GM10248 (cell line): ENCODE results near the gene ZNF155.
A peak's percentile ranks its signal among the peaks of the same experiment; 100 is the strongest.
"Not testable (repeated sequence)": the region's sequence is repeated elsewhere in the genome, so short reads cannot be mapped to it uniquely, and the experiment has no call there.

Experiments used
- CTCF ChIA-PET: fragments of 300-600 bp; sonication (Branson Sonifier 250); formaldehyde crosslinking; extraction: SDS; loops from one replicate; lab custom pipeline; 2021; ENCODE audit warnings: antibody characterized with exemption; lab: Yijun Ruan, JAX
- POLR2A ChIA-PET: fragments of 350-650 bp; sonication (Branson Sonifier 250); formaldehyde crosslinking; extraction: SDS; loops from one replicate; lab custom pipeline; 2020; ENCODE audit warnings: antibody characterized with exemption; lab: Yijun Ruan, JAX
- DNase-seq: peaks from one replicate; pipeline ENCODE4 v3.0.0; 2012; ENCODE audit errors: extremely low spot score
- CTCF ChIP-seq: IDR thresholded peaks from 2 replicates; pipeline ENCODE4 v1.5.1; 2012; ENCODE audit warnings: mild to moderate bottlenecking, low read depth; ENCODE audit errors: extremely low read depth, missing control alignments, control extremely low read depth

Gene ZNF155

GRCh38 chr19:43941209-43941608 is 42.8 kb upstream of the ZNF155 start:
- CTCF ChIA-PET: interaction anchor here (1.3 to 1.7 kb wide), 2 partner anchors 10 to 35 kb away, joined by 3 to 5 read pairs; partner anchors contain the start of gene ZNF221
- DNase-seq: no peak
- POLR2A ChIA-PET: no interaction called here
- TF ChIP-seq CTCF: no peak

GRCh38 chr19:43947412-43947811 is 36.6 kb upstream of the ZNF155 start:
- CTCF ChIA-PET: interaction anchor here (2.0 kb wide), 1 partner anchor 8 kb away, joined by 5 read pairs; no protein-coding TSS in a partner anchor
- POLR2A ChIA-PET, DNase-seq: not testable (repeated sequence)

- DNase-seq, CTCF ChIA-PET, POLR2A ChIA-PET: not testable (repeated sequence)
Measured at GRCh38 chr19:43949803-43950202, 34.2 kb upstream of the ZNF155 start.

GRCh38 chr19:43950834-43951645 is 32.9 kb upstream of the ZNF155 start, which contains the start of gene ZNF221:
TSS of gene ZNF221 (plus strand) at chr19:43951228. CDS start at chr19:43962727, 11,499 bp downstream.
- ChIA-PET CTCF (interaction anchor here (0.6 to 1.3 kb wide), 10 partner anchors 9 to 163 kb away, joined by 3 to 6 read pairs (median 3); partner anchors contain the start of gene ZNF45), POLR2A (interaction anchor here (1.5 kb wide), 1 partner anchor 16 kb away, joined by 4 read pairs; the partner anchor contains the start of gene ZNF45)
- peak; percentile 90 for DNase-seq
- TF ChIP-seq CTCF: peak; percentile 45

- ChIA-PET CTCF (interaction anchor here (1.2 kb wide), 1 partner anchor 18 kb away, joined by 3 read pairs; no protein-coding TSS in a partner anchor), POLR2A (no interaction called here)
- DNase-seq: no peak
- no peak for TF ChIP-seq CTCF
Measured at GRCh38 chr19:43956827-43957226, 27.2 kb upstream of the ZNF155 start.

GRCh38 chr19:43957891-43958290 is 26.1 kb upstream of the ZNF155 start:
- no peak for TF ChIP-seq CTCF
- DNase-seq: no peak
- CTCF ChIA-PET: interaction anchor here (1.2 kb wide), 1 partner anchor 17 kb away, joined by 3 read pairs; no protein-coding TSS in a partner anchor
- POLR2A ChIA-PET: no interaction called here

- CTCF ChIA-PET: no interaction called here
Measured at GRCh38 chr19:43960411-43960810, 23.6 kb upstream of the ZNF155 start.

More at GRCh38 chr19:43960411-43960810, 23.6 kb upstream of the ZNF155 start:
- no peak for DNase-seq
- POLR2A ChIA-PET: no interaction called here
- TF ChIP-seq CTCF: no peak
